Measurements from ENCODE around the gene ARL6IP4.

The ARL6IP4 gene

GRCh38 chr12:122999196-122999946 lies 18.9 kb downstream of the ARL6IP4 start:
- no peaks in the 10 kb centered on the region for H3K27me3 ChIP-seq
- H3K36me3 ChIP-seq, result peaks cover 0 to 24% (median 7%) of the 10 kb centered on the region in 3 donors
- peaks cover 0 to 14% (median 0%) of the 10 kb centered on the region in 4 donors for H3K4me1 ChIP-seq
- H3K9me3 ChIP-seq, result no peaks in the 10 kb centered on the region
- no peak overlapping the region for H3K4me3 ChIP-seq
- no peak for TF ChIP-seq CTCF (IDR thresholded peaks at IDR 0.05)
- H3K27ac ChIP-seq, result no peak overlapping the region
- DNase-seq, result no peak
- intact Hi-C loops (cut with DNase I; ENCODE audit: low total_unique reads), result no loop called here

GRCh38 chr12:122999986-123000420 lies 19.5 kb downstream of the ARL6IP4 start:
- no peak for DNase-seq
- Histone ChIP-seq H3K27ac (no peak overlapping the region), H3K27me3 (no peaks in the 10 kb centered on the region), H3K4me1 (peaks cover 0 to 13% (median 0%) of the 10 kb centered on the region in 4 donors), H3K36me3 (peaks cover 0 to 31% (median 12%) of the 10 kb centered on the region in 3 donors), H3K9me3 (no peaks in the 10 kb centered on the region), H3K4me3 (no peak overlapping the region)
- intact Hi-C loops (cut with DNase I; ENCODE audit: low total_unique reads), result no loop called here
- no peak for TF ChIP-seq CTCF (IDR thresholded peaks at IDR 0.05)

- DNase-seq, result no peak
- Histone ChIP-seq H3K27me3 (no peaks in the 10 kb centered on the region), H3K9me3 (no peaks in the 10 kb centered on the region), H3K27ac (no peak overlapping the region), H3K4me3 (no peak overlapping the region), H3K4me1 (peaks cover 0 to 7% (median 0%) of the 10 kb centered on the region in 4 donors), H3K36me3 (peaks cover 0 to 36% (median 12%) of the 10 kb centered on the region in 3 donors)
- TF ChIP-seq CTCF (IDR thresholded peaks at IDR 0.05), result no peak
- intact Hi-C loops (cut with DNase I; ENCODE audit: low total_unique reads), result no loop called here
Observed at GRCh38 chr12:123000578-123000977, 20.1 kb downstream of the ARL6IP4 start.

GRCh38 chr12:123001464-123001863 lies 21.0 kb downstream of the ARL6IP4 start:
- Histone ChIP-seq H3K27ac (no peak overlapping the region), H3K4me1 (no peaks in the 10 kb centered on the region), H3K27me3 (no peaks in the 10 kb centered on the region), H3K4me3 (no peak overlapping the region), H3K9me3 (no peaks in the 10 kb centered on the region), H3K36me3 (peaks cover 0 to 36% (median 12%) of the 10 kb centered on the region in 3 donors)
- TF ChIP-seq CTCF (IDR thresholded peaks at IDR 0.05), result no peak
- intact Hi-C loops (cut with DNase I; ENCODE audit: low total_unique reads), result no loop called here
- no peak for DNase-seq

GRCh38 chr12:123003257-123003656 lies 22.8 kb downstream of the ARL6IP4 start:
- H3K36me3 ChIP-seq, result peaks cover 0 to 50% (median 12%) of the 10 kb centered on the region in 3 donors
- intact Hi-C loops (cut with DNase I; ENCODE audit: low total_unique reads), result no loop called here
- no peak overlapping the region for H3K4me3 ChIP-seq
- no peak overlapping the region for H3K27ac ChIP-seq
- no peaks in the 10 kb centered on the region for H3K27me3 ChIP-seq
- no peak for TF ChIP-seq CTCF (IDR thresholded peaks at IDR 0.05)
- H3K4me1 ChIP-seq, result no peaks in the 10 kb centered on the region
- DNase-seq, result no peak
- no peaks in the 10 kb centered on the region for H3K9me3 ChIP-seq

Data from tibial artery (tissue), 4 donors.